ENCODE measurements around the gene SETBP1.

DNA sequence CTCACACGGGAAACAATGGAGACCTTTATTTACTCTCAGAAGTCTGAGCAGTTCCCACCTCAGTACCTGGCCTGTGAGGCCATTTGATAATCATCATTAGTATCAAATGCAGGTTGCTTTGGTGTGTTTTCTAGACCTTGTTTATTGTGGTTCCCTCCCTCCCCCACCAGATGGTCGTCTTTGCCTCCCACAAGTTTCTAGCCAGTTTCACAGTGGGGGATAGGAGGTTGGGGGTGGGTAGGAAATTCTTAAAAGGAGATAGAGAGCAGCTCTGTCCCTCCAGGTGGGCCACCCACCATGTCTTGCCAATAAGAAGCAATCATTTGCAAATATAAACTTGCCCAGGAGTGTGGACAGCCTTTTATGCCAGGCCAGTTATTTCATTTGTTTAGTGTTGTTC lies 31.3 kb downstream of the SETBP1 start:
- TF ChIP-seq, protein P1, sequence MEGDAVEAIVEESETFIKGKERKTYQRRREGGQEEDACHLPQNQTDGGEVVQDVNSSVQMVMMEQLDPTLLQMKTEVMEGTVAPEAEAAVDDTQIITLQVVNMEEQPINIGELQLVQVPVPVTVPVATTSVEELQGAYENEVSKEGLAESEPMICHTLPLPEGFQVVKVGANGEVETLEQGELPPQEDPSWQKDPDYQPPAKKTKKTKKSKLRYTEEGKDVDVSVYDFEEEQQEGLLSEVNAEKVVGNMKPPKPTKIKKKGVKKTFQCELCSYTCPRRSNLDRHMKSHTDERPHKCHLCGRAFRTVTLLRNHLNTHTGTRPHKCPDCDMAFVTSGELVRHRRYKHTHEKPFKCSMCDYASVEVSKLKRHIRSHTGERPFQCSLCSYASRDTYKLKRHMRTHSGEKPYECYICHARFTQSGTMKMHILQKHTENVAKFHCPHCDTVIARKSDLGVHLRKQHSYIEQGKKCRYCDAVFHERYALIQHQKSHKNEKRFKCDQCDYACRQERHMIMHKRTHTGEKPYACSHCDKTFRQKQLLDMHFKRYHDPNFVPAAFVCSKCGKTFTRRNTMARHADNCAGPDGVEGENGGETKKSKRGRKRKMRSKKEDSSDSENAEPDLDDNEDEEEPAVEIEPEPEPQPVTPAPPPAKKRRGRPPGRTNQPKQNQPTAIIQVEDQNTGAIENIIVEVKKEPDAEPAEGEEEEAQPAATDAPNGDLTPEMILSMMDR (conservative IDR thresholded peaks at IDR 0.05; ENCODE audit: low read depth, low read length): no peak
- TF ChIP-seq MAFK (IDR thresholded peaks at IDR 0.05; ENCODE audit: low read depth, low read length) (no peak), POLR2A (IDR thresholded peaks at IDR 0.05; ENCODE audit: low read depth, low read length) (no peak)

All from IMR-90 (cell line).